Activated CD4-positive, alpha-beta T cell treated with anti-CD3 and anti-CD28 coated beads for 48 hours (primary cell): ENCODE results near the gene SBSN.
"Not testable (repeated sequence)": the region's sequence is repeated elsewhere in the genome, so short reads cannot be mapped to it uniquely, and the experiment has no call there.

Source experiments
- DNase-seq: peaks from one replicate; pipeline ENCODE4 v3.0.0-alpha.2; 2020

Gene SBSN

DNA sequence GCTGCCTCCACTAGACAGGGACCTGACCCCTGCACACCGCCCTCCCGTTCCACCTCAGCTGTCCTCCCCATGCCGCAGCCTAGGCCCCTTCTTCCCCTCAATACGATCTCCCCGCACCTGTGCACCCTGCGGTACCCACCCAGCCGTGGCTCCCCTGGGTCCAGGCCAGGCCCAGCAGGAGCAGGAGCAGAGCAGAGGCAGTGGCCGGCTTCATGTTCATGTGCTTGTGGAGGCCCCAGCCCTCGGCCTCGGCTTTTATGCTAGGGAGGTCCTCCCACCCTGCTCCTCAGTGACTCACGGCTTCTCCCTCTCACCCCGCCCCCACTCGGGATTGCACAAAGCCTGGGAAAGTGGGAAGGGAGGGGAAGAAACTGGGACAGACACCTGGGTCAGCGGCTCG is 26.4 kb downstream of the SBSN start:
- no peak for DNase-seq

DNA sequence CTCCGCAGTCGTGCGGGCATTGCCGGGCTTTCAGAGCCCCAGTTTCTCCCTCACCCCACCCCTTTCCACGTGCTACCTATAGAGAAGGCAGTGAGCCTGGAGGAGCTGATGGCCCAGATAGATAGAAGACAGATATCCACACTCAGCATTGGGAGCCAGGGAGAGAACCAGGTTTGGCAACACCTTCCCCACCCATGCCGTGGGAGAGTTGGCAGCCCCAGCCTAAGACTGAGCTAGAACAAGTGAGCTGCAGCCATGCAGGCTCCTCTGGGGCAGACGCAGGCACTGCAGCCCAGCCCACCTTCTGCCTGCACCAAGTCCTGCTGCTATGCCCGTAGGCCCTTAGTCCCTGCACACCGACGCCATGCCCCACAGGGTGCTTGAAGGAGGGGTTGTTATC is 27.5 kb downstream of the SBSN start:
- DNase-seq = no peak

DNA sequence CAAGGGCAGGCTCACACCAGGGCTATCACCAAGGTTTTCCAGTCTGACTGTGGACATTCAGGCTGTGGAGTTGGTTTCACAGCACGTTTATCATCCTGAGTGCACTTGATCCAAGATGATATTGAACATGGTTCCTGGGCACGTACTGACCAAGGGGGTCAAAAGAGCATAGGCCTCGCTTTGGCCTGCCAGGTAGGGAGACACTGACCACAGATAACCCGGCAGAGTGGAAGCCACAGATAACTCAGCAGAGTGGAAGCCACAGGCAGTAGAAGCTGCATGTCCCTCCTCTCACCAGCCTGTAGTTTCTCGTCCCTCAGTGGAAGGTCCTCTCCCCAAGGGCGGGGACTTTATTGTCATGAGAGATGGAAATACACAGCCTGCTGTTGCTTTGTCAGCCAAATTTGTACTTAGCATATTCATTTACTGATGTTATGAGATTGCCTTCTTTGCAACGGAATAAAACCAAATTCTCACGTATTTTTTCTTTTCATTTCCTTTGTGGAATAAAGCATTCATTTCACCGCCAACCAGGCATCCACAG is 29.1 kb downstream of the SBSN start:
- no peak for DNase-seq

DNA sequence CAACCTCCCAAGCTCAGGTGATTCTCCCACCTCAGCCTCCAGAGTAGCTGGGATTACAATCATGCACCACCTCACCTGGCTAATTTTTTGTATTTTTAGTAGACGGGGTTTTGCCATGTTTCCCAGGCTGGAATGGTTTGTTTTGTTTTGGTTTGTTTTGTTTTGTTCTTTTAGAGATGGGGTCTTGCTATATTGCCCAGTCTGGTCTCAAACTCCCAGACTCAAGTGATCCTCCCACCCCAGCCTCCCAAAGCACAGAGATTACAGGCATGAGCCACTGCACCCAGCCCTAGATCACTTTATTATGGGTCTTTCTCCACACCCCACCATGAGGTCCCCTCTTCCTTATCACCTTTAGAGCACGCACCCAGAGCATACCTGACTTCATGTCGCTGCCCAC is 29.9 kb downstream of the SBSN start:
- DNase-seq = no peak

- DNase-seq = no peak
Observed at GRCh38 chr19:35497406-35497805, 30.7 kb downstream of the SBSN start.

GRCh38 chr19:35495107-35496064 is 32.7 kb downstream of the SBSN start:
- DNase-seq = peak; percentile 87

- no peak for DNase-seq
Observed at GRCh38 chr19:35493971-35494370, 34.1 kb downstream of the SBSN start.

- no peak for DNase-seq
Observed at GRCh38 chr19:35491836-35492360, 36.2 kb downstream of the SBSN start.

GRCh38 chr19:35490364-35490763 is 37.7 kb downstream of the SBSN start, which contains the start of gene KRTDAP:
Gene KRTDAP (minus strand): TSS chr19:35490464. CDS start chr19:35490442, 22 bp downstream.
- DNase-seq = no peak

- no peak for DNase-seq
Observed at GRCh38 chr19:35488677-35489076, 39.4 kb downstream of the SBSN start.

- no peak for DNase-seq
Observed at GRCh38 chr19:35487656-35488182, 40.4 kb downstream of the SBSN start.

- no peak for DNase-seq
Observed at GRCh38 chr19:35486268-35486708, 41.8 kb downstream of the SBSN start.

GRCh38 chr19:35484252-35485036 is 43.7 kb downstream of the SBSN start:
- peak; percentile 18 for DNase-seq

- DNase-seq = no peak
Observed at GRCh38 chr19:35483089-35483488, 45.0 kb downstream of the SBSN start.

GRCh38 chr19:35478794-35479677 is 49.1 kb downstream of the SBSN start:
- DNase-seq = no peak

DNA sequence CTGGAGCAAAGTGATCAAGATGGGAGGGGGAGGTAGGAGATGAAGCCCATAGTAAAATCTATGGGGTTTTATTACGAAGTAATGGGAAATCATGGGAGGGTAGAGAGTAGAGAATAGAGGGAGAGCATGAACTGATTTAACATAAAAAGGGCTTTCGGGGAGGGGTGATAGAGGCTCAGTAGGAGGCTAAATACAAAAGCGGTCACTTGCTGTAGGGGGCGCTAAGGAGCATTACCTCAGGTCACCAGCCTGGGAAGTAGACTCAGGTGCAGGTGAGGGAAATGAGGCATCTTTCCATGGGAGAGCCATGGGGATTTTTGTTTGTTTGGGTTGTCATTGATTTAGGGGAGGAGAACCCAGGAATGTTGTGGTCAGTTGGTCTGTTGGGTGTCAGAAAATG is 52.0 kb downstream of the SBSN start:
- DNase-seq = peak; percentile 56

DNA sequence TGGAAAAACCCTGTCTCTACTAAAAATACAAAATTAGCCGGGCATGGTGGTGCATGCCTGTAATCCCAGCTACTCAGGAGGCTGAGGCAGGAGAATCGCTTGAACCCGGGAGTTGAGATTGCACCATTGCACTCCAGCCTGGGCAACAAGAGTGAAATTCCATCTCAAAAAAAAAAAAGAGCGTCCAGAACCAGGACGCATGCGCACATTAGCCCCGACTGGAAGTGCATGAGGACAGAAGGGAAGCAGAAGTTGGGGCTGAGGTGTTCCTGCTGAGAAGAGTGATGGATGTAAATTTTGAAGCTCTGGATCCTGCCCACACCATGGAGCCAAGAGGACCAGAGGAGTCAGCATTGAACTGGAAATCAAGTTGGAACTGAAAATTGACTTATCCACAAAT is 53.5 kb downstream of the SBSN start:
- DNase-seq = not testable (repeated sequence)

GRCh38 chr19:35474104-35474503 is 54.0 kb downstream of the SBSN start:
- no peak for DNase-seq
